Stimulated activated naive CD8-positive, alpha-beta T cell treated with anti-CD3 and anti-CD28 coated beads, Interleukin-15, Interleukin-2, amounts not matched to agents 100 U/mL and 50 U/mL, for 24 hours (primary cell): Measurements from ENCODE around the gene PCDH7.

Experiments used
- ATAC-seq: fragments of 150-1000 bp; cut with Tn5 transposase; one replicate; pipeline ENCODE4 v1.10.0; 2021
- DNase-seq: peaks from one replicate; pipeline ENCODE4 v3.0.0; 2021

The PCDH7 gene

DNA sequence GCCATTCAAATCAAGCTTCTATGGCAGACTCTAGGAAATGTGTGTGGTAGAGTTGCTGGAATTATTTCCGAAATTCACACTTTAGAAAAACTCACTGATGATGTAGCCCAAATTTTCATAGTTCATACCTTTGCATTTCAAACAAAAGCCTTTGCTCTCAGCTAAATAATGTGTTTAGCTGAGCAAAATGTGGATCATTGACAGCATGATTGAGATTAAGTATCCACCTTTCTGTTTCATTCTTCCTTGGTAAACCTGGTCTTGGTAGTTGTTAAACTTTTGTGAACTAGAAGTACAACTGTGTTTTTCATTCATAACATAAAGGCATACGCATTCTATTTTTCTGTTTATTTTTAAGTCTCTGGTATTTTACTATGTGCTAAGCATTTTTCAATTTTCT lies 7.2 kb downstream of the PCDH7 start:
- DNase-seq, result no peak

GRCh38 chr4:30728311-30728710 lies 8.1 kb downstream of the PCDH7 start:
- ATAC-seq (no peak), DNase-seq (no peak)

More for the DNA sequence above, 7.2 kb downstream of the PCDH7 start:
- ATAC-seq, result no peak

DNA sequence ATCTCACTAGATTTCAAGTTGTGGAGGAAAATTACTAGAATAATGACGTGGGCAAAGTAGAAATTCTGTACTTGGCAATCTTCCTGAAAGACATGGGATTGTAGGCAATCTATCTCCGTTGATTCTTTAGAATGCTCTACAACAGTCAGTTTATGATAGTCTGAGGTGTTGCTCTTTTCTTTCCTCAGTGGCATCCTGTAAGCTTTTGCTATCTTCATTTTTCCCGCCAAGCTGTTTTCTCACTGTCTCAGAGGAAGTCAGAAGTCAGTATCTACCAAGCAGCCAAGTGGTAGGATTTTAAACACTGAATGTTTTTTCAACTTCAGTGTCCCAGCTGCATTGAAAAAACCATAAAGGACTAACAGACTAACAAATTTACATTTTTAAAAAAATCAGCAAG lies 23.7 kb downstream of the PCDH7 start:
- DNase-seq, result no peak
- ATAC-seq, result no peak

DNA sequence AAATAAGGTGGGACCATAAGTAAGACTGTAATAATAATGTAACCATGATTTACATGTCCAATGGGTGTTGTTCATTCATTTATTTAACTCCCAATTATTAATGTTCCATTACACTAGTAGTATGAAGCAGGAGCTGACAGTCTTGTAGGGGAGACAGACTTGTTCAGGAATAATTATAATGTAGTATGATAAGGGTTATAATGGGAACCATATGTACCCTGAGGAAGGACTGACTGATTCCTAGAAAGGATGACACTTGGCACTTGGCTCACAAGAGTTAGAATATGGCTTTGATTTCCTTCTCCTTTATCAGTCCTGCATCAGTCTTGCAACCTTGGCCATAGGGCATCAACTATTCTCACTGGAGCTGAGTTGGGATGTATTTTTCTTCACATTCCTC lies 24.2 kb downstream of the PCDH7 start:
- ATAC-seq, result no peak
- no peak for DNase-seq

DNA sequence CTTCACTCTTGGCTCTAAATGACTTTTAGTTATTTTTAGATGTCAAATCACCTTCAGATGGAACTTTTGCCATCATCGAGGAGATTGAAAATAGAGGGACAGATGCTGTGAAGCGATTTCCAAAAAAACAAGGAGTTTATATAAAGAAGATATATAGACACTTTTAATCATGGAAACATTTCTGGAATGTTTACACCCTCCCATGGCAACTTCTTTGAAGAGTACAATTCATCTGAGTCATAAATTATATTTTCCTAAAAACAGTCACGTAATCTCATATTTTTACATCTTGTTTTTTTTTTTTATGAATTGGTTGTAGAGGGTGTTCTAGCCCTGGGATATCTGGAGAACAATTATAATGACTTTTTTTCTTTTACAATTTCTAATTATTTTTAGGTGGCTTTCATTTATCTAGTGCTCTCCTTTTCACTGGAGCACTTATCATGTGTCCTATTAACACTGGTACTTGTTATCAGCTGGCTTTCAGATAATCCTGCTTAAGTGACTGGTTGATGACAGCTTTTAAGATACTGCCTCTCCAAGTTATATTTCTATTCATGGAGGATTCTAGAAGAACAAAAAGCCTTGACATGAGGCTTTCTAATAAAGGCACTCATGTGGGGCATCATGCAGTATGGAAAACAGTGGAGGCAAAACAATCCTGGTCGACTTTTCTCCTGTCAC lies 24.9 kb downstream of the PCDH7 start:
- no peak for ATAC-seq
- no peak for DNase-seq

GRCh38 chr4:30746735-30747134 lies 26.6 kb downstream of the PCDH7 start:
- DNase-seq (no peak), ATAC-seq (no peak)

DNA sequence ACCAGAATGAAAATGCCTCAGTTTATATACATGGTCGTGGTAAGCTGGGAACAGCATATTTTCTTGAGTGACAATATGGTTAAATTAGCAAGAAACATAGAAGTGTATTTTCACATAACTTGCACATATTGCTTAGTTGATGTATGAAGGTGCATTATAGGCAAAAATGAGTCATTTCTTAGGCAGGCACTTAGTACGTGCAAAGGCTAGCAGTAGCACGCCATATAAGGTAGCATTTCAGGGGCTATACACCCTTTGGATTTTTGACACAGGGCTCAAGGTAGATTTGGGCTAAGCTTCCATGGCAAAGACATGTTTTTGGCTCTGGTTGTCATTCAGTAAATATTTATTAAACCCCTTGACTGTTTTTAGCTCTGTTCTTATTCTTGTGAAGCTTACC lies 33.1 kb downstream of the PCDH7 start:
- no peak for ATAC-seq
- DNase-seq, result no peak

GRCh38 chr4:30754021-30754420 lies 33.9 kb downstream of the PCDH7 start:
- ATAC-seq (no peak), DNase-seq (no peak)

GRCh38 chr4:30755346-30755745 lies 35.2 kb downstream of the PCDH7 start:
- no peak for DNase-seq
- ATAC-seq, result no peak

DNA sequence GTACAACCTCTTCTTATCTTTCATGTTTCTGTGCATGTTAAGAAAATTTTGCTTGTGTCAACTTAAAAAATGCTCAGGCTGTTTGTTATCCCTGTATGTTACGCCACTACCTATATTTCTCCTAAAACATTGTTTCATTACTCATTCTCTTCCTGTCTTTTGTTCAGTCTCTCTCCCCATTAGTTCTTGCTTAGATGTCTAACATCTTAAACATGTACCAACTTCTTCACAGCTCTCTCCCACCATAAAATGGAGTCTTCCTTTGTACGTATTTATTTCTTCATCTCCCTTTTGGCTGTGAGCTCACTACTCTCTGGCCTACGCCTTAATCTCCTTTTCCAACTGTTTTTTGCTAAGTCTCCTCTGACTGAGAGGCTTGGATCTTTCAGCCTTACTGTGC lies 36.4 kb downstream of the PCDH7 start:
- no peak for ATAC-seq
- DNase-seq, result no peak

DNA sequence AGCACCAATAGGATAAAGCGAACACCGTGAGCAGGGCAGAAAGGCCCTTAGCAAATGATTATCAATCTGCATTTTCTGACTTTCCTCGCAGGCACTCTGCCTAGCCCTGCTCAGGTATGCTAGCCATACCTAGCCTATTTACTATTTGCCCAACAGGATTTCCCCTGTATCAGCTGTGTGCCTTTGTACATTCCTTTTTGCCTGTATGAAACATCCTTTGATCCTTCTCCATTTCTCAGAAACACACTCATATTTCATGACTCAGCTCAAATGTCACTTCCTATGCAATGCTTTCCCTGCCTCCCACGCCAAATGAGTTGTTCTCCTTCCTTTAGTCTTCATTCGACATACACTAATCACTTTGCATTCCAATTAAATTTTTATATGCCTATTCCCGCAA lies 37.2 kb downstream of the PCDH7 start:
- DNase-seq, result no peak
- ATAC-seq, result no peak

GRCh38 chr4:30760551-30760950 lies 40.4 kb downstream of the PCDH7 start:
- no peak for DNase-seq
- ATAC-seq, result no peak

DNA sequence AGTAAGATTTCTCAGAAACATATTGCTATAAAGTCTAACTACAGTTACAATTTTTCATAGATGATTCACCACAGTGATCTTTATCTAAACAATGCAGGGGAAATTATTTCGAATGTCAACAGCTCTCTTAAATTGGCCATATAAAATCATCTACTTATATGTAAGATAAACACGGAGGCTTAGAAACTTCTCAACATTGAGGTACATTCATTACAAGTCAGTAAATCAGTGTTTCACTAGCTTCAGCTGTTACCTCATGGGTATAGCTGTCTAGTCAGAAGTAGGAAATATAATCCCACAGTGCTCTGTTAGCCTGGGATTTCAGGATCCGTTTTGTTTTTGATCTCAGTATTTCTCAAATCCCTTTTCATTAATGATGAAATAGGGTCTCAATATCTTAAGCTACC lies 43.2 kb downstream of the PCDH7 start:
- ATAC-seq, result no peak

GRCh38 chr4:30765022-30765421 lies 44.9 kb downstream of the PCDH7 start:
- DNase-seq (no peak), ATAC-seq (no peak)

More for the DNA sequence above, 43.2 kb downstream of the PCDH7 start:
- no peak for DNase-seq

DNA sequence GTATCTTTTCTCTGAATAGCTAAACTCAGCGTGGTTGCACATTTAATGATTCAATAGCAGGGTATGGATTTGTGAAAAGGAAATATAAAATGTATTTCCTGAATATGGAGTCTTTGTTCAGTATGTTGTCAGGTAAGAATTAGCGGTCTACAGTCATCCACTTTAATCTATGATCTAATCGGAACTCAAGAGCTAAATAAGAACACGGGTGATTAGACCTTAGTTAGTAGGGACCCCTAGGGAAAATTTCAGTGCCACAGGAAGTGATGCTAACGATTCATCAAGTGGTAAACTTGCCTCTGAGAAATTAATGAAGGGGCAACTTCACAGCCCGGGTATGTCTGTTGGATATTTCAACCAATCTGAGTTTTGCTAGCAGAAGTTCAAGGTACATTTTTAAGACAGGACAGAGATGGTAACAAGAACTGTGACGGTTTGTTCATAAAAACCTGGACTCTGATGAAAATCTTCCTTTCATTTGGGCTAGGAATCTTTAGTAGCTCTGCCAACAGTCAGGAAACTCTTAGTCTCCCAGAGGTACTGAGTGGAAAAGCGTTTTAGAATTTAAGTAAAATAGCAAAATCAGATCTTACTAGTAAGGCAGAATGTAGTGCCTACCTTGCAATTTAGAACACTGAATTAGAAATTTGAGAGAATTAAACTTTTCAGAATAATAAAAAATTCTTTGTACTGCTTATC lies 47.1 kb downstream of the PCDH7 start:
- ATAC-seq (no peak), DNase-seq (no peak)

DNA sequence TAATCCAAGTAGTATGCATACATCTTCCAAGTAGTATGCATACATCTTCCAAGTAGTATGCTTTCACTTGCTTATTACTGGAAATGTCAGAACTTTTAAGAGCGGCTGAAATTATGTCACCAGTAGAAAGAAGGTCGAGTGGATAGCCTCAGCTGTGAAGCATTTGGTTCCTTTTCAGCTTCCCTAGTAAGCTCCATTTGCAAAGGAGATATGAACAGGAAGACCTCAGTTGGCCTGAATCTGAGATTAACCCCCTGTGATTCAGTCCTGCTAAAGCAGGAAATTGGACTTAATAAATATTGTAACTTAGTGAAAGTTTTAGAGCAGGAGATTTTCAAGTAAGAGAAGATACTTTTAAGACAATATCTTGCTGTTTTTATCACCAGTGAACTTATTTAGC lies 48.1 kb downstream of the PCDH7 start:
- DNase-seq (no peak), ATAC-seq (no peak)

DNA sequence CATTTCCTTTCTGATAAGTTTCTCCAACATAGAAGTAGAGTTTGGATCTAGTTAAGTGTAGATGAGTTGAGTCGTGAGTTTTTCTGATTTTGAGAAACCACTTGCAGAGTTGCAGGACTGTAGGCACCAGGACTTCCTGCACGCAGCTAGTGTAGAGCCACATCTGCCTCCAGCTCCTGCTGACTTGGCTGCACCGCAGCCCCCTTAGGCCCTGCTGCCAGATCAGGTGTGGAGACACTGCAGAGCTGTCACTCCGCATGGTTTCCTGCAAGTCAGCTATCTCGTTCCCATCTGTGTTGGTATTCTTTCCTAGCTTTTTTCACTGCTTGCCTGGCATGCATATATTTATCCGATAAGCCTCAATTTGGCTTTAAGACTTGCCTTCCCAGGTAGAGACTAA lies 48.9 kb downstream of the PCDH7 start:
- no peak for ATAC-seq
- DNase-seq, result no peak

DNA sequence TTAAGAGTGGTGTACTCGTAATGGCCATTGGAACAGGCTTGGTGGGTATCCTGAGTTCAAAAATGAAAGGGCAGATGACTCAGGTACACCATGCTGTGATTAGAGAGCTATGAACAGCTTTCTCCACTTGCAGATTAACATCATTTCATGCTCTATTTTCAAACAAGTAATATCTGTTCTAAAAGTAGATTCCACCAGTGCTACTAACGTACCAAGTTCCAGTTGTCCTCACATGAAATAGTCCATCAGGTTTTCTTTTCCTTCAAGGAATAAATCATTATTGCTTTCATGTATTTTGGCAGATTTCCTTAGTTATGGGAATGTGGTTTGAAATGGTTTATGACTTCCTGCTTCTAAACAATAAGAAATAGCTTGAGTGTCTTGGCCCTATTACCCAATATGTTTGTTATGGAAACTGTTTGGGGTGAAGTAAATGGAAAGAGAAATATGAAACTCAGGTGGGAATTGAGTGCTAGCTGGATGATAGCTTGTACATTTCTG lies 49.9 kb downstream of the PCDH7 start:
- ATAC-seq (no peak), DNase-seq (no peak)

- ATAC-seq, result no peak
- DNase-seq, result no peak
Measured at GRCh38 chr4:30770812-30771211, 50.6 kb downstream of the PCDH7 start.

- DNase-seq (no peak), ATAC-seq (no peak)
Measured at GRCh38 chr4:30776451-30776850, 56.3 kb downstream of the PCDH7 start.

DNA sequence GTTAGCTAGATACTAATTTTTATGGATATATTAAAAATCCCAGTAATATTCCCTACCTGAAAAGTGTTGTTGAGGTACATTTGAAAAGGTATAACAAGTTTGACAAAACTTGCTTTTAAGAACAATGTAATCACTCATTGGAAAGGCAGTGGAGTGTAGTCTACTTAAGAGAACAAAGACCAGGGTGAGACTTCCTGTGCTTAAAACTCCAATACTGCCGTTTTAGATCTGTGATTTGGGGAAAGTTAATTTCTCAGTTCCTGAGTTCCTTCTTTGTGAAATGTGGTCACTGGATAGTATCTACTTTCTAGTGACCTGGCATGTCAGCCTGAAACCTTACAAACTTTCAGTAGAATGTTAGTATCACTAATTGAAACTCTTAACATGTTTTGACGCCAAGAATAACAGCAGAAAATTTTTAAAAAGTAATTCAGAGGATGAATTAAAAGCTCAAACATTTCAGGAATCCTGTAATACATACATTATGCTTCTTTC lies 56.8 kb downstream of the PCDH7 start:
- DNase-seq, result no peak
- no peak for ATAC-seq
